Esophagus muscularis mucosa (tissue), 4 donors: ENCODE measurements around the gene ADGRD2.

Experiments used
- EP300 ChIP-seq: sonication (generic); formaldehyde crosslinking; IDR thresholded peaks from one replicate; pipeline ENCODE4 v1.6.1; 2017; ENCODE audit warnings: antibody characterized with exemption
- POLR2A ChIP-seq: fragments of 450-650 bp; IDR thresholded peaks from one replicate; pipeline ENCODE4 v1.6.1; 2017; ENCODE audit warnings: antibody characterized with exemption, moderate library complexity, mild to moderate bottlenecking, low read depth
- POLR2AphosphoS5 ChIP-seq, 2 donors: sonication (generic); formaldehyde crosslinking; IDR thresholded peaks; one replicate each; pipeline ENCODE4 v1.6.1; 2017; ENCODE audit warnings: antibody characterized with exemption in 2 of 2
- TF ChIP-seq, protein P1 (sequence below), 3 experiments: fragments of 200-600 bp in 2 of 3; fragments of 450-650 bp in 1 of 3; sonication (generic) in 2 of 3; IDR thresholded peaks; one replicate each; pipeline ENCODE4 v1.5.1; 2017 to 2019; ENCODE audit warnings: antibody characterized with exemption in 3 of 3, mild to moderate bottlenecking in 2 of 3, moderate library complexity in 1 of 3

DNA sequence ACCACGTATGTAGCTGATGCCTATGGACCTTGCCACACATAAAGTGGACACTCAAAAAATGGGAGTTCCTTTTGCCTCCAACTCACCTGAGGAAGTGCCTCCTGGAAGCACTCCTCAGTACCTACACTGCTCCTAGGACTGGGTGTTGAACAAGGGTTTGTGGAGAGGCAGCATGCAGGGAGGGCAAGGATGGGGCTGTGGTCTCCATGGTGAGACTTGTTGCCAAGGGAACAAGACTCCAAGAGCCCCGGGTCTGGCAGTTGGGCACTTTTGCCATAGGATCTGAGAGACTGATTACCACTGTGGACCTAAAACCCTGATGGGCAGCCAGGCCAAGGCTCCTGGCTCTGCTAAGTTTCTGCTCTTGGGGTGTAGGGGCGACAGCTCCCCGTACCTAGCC lies 63.9 kb downstream of the ADGRD2 start:
- TF ChIP-seq, protein P1, sequence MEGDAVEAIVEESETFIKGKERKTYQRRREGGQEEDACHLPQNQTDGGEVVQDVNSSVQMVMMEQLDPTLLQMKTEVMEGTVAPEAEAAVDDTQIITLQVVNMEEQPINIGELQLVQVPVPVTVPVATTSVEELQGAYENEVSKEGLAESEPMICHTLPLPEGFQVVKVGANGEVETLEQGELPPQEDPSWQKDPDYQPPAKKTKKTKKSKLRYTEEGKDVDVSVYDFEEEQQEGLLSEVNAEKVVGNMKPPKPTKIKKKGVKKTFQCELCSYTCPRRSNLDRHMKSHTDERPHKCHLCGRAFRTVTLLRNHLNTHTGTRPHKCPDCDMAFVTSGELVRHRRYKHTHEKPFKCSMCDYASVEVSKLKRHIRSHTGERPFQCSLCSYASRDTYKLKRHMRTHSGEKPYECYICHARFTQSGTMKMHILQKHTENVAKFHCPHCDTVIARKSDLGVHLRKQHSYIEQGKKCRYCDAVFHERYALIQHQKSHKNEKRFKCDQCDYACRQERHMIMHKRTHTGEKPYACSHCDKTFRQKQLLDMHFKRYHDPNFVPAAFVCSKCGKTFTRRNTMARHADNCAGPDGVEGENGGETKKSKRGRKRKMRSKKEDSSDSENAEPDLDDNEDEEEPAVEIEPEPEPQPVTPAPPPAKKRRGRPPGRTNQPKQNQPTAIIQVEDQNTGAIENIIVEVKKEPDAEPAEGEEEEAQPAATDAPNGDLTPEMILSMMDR (IDR thresholded peaks at IDR 0.05): no peak
- TF ChIP-seq POLR2A (no peak), POLR2AphosphoS5 (IDR thresholded peaks at IDR 0.05) (no peak), EP300 (no peak)
